Measurements from ENCODE around the gene SORL1.

Gene SORL1

DNA sequence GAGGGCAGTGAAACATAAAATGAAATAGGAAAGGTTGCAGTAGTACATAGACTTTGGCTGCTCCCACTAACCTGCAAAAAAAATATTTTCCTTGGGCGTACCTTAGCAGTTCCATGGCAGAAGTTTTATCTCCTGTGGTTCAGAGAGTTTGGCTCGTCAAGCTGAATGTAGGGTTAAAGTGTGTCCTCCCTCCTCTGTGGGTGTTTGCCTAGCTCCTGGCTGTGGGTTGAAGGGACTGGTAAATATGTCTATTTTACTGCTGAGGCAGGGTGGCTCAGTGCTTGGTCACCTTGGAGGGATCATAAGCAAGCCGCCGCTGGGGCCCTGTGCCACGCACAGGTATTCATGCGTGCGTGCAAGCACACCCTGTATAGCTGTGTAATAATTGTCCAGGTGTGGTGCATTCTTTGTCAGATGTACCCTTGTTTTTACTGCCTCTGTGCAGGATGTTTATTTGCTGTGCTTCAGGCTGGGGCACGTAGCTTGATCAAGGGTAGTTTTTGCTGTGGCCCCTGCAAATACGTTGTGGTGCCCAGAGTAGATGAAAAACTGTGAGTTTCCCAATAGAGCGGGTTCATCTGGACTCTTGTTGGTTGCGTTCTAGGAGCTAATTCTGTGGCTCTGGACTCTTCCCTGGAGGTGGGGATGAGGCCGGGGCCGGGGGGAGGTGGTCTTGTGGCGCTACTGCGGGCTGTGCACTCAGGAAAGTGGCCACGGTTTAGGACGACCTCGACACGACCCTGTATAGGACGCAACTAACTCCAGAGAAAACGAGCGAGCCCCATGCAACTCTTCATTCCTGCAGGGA lies 732 bp upstream of the SORL1 start:
- peak; percentile 17 for DNase-seq (ENCODE audit: low read depth)

DNA sequence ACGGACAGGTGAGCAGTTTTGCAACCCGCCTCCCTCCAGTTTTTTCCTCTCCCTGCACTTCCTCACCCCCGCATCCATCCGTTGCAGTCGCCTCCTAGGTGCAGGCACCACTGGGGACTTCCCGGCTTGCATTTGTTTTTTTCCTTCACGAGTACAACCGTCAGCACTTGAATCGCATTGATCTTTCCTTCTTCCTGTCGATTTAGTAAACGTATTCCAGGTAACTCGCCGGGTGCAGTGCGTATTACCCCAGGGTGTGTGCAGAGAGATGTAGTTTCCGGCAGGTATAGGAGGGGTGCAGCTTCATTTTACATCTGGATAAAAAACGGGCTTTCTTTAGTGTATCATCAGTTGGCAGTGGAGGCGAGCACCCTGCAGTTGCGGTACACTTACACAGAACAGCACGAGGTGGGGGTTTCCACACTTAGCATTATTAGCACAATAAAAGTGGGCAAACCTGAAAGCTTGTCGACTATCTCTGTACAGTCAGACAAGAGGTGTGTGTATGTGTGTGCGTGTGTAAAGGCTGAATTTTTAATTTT lies 566 bp downstream of the SORL1 start, which contains the start of gene SORL1-AS1:
Gene SORL1-AS1, minus strand, starts transcription at position 359 of the 542 bp plus-strand sequence.
- DNase-seq (ENCODE audit: low read depth) = peak; percentile 67

GRCh38 chr11:121453589-121454299 lies 1.6 kb downstream of the SORL1 start:
- no peak for DNase-seq (ENCODE audit: low read depth)

DNA sequence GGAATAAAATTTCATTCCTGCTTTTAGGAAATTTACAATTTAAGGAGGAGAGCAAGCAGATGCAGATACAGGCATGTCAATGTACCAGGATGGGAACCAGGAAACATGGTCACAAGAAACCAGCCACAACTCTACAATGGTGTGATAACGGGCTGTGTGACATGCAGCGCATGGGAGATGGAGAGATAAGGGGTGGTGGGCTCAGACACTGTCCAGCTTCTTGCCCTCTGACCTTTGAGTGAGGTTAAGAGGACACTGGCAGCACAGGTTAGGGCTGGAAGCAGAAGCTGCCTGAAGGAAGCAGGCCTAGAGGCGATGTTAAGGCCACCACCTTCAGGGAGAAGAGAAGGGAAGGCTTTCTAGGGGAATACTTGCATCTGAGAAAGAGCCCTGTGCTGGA lies 3.0 kb downstream of the SORL1 start:
- DNase-seq (ENCODE audit: low read depth) = no peak

- no peak for DNase-seq (ENCODE audit: low read depth)
Observed at GRCh38 chr11:121456151-121456550, 4.0 kb downstream of the SORL1 start.

- DNase-seq (ENCODE audit: low read depth) = no peak
Observed at GRCh38 chr11:121456816-121457431, 4.8 kb downstream of the SORL1 start.

DNA sequence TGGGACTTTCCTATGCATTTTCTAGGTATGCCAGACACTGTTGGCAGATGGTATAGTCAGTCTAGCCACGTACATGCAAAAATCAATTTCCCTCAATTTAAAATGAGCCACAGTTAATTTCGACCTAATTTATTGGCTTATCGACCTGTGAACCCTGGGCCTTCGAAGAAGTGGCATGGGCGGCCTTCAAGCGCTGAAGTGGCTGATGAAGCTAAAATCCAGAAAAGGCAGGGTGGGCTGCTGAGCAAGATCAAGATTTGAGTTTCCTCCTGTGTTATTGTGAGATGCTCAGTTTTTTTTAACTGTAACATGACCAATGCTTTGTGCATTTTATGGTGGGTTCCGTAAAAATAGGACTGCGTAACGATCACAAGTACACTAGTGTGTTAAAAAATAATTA lies 6.4 kb downstream of the SORL1 start:
- DNase-seq (ENCODE audit: low read depth) = no peak

- DNase-seq (ENCODE audit: low read depth) = no peak
Observed at GRCh38 chr11:121459413-121460017, 7.4 kb downstream of the SORL1 start.

- no peak for DNase-seq (ENCODE audit: low read depth)
Observed at GRCh38 chr11:121460941-121461514, 8.9 kb downstream of the SORL1 start.

- DNase-seq (ENCODE audit: low read depth) = no peak
Observed at GRCh38 chr11:121461843-121462242, 9.7 kb downstream of the SORL1 start.

DNA sequence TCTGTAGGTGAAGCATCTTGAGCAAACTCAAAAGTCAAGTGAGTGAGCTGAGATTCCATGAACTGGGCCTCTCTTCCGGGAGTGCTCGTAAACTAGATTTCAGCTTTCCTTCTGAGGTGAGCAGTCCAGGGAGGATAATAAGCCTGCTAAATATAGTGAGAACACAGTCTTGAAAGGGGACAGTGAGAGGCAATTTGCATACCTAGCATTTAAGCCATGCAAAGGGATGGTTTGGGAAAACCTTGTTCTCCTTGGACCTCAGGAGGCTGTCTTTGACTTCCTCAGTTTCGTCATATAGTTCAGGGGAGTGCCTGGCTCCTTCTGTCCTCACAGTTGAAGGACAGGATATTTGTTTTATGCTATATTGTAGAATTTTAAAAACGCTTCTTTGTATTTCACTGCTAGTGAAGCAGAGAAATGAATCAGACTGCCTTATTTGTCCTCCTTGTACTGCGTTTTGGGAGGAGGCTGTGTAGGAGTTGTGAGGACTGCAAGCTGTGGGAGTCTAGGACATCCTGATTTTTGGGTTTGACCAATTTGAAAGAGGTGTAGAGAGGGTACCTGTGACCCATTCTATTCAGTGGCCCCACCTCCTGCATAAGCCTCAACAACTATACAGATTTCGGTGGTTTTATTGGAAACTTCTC lies 11.7 kb downstream of the SORL1 start:
- no peak for DNase-seq (ENCODE audit: low read depth)

DNA sequence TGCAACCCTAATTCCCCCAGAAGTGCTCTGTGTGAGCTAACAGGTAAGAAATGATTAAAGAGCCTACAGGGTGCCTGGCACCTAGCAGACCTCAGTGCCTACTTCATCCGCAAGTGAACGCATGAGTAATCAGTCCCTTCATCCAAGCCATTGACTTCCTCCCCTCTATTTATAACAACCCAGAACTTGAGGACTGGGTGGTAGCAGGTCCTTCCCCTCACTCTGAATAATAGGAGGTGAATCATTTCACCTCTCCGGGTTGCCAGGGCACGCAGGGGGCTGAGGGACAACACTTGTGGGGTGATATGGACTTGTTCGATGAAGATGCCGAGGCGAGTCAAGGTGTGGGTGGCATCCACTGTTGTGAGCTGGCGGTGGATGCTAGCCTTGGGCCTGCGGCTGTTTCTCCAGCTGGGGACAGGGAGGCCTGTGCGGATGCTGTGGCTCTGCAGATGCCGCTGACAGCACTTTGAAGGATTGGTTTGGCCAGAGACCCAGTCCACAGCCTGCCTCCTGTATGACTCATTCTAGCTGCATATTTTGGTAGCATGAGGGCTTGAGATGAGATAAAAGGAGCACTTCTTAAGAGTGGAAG lies 12.3 kb downstream of the SORL1 start:
- peak; percentile 74 for DNase-seq (ENCODE audit: low read depth)

DNA sequence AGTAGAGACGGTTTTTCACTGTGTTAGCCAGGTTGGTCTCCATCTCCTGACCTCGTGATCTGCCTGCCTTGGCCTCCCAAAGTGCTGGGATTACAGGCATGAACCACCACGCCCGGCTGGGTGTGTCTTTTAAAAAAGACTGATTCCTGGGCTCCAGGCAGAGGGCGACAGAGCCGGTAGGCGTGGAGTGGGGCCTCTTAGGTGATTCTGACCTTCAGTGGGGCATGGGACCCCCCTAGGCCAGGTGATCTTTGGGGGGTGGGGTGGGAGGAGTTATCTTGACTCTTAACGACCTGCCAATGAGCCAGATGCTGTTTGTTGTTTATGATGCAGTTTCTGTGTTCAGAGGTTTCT lies 13.6 kb downstream of the SORL1 start:
- DNase-seq (ENCODE audit: low read depth) = no peak

DNA sequence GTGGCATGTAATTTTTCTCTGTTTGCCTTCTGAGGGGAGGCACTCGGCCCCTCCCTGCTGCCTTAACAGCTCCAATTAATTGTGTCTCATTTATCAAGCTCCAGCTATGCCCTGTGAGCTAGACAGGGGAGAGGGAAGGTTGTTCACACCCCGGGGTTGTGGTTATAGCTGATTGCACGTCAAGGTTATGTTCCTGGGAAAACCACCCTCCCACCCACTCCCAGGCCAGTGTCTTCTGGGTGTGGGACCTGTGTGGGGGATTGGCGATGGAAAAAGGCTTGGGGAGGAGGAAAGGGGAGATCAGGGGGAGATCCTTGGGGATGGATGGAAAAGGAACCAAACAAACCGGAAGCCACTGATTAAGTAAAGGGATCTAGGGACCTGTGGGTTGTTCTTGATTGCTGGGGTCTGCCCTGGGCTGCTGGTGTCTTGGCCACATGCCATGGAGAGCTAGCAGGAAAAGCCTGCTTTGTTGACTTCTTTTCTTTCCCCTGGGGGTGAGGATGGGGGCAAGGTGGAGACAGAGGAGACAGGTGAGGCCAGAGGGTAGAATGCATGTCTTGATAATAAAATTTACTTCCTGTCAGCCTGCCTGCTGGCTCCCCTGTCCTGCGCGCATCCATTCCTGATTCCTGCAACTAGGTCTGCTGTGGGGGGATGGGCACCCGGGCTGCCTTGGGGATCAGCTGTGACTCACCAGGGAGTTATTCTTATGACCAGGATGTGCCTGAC lies 14.1 kb downstream of the SORL1 start:
- no peak for DNase-seq (ENCODE audit: low read depth)

DNA sequence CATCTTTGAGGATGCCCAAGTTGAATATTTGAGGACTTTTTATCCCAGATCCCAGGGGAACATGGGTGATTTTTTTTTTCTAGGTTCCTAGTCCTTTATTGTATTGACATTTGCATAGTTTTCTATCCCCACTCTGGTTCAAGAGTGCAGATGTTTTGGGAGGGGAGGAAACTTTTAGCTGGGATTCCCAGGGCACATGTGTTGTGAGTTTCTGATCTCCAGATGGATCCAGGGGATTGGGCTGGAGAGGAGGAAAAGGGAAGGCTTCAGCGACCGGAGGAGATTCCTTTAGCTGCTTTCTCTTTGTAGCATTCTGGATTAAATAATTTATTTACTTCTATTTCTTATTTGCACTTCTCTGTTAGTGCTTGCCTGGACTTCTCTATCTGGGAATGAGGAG lies 15.4 kb downstream of the SORL1 start:
- no peak for DNase-seq (ENCODE audit: low read depth)

DNA sequence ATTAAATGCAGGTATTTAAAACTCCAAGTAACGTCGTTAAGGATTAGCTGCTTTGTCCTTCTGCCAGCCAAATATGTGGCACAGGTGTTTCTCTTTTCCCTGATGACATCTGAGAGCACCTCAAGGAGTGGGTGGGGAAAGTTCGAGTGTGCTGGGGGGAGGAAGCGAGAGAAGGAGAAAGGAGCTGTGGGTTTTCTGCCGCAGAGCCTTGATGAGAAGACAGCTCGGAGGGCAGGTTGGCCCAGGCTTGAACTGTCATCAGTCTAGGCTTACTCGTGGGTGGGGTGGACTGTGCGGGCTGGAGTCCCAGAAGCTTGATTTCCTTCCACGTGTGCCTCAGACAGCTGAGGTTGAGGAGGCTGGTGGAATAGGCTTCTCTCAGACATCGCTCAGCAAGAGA lies 15.9 kb downstream of the SORL1 start:
- DNase-seq (ENCODE audit: low read depth) = peak; percentile 85

GRCh38 chr11:121469910-121470309 lies 17.8 kb downstream of the SORL1 start:
- no peak for DNase-seq (ENCODE audit: low read depth)

DNA sequence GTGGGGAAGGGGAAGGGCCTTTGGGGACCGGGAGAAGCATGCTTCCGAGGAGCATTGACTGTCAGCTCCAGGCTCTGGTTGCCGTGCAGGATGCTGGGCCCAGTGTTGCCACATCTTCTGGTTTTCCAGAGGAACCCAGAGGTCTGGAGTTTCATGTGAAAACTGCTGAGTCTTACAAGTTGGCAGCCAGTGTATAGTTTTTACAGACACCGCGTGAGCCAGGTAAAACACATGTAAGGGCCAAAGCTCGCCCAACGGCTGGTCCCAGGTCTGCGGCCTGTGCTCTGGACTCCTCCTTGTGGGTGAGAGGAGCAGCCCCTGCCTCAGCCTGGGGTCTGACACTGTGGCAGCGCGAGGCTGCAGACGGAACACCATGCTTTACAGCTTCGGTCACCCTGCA lies 19.1 kb downstream of the SORL1 start:
- DNase-seq (ENCODE audit: low read depth) = no peak

GRCh38 chr11:121472312-121472711 lies 20.2 kb downstream of the SORL1 start:
- no peak for DNase-seq (ENCODE audit: low read depth)

GRCh38 chr11:121473064-121473777 lies 21.1 kb downstream of the SORL1 start:
- no peak for DNase-seq (ENCODE audit: low read depth)

All from stimulated activated CD4-positive, alpha-beta T cell treated with anti-CD3 and anti-CD28 coated beads, Interleukin-2, amount 100 ng/mL, for 4 hours (primary cell).